ENCODE results near the gene TTC7B.

DNA sequence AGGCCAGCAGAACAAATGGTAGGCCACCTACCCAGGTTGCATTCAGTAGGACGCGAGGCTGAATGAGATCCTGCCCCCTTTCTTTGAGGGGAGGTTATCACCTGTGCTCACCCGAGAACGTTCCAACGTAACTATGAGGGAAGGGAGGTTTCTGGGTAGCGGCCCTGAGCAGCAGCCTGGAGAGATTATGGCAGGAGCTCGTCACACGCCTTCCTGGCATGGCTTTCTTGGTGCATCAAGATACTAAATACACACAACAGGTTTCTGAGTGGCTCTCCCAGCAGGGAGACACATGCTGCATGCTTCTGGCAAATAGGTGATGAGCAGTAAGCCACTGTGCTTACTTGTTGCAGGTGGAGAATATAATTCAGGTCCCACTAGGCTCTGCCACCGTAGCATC, 271.7 kb downstream of the TTC7B start:
- TF ChIP-seq POLR2AphosphoS5 (IDR thresholded peaks at IDR 0.05; ENCODE audit: low read depth), result no peak
- TF ChIP-seq, protein P1, sequence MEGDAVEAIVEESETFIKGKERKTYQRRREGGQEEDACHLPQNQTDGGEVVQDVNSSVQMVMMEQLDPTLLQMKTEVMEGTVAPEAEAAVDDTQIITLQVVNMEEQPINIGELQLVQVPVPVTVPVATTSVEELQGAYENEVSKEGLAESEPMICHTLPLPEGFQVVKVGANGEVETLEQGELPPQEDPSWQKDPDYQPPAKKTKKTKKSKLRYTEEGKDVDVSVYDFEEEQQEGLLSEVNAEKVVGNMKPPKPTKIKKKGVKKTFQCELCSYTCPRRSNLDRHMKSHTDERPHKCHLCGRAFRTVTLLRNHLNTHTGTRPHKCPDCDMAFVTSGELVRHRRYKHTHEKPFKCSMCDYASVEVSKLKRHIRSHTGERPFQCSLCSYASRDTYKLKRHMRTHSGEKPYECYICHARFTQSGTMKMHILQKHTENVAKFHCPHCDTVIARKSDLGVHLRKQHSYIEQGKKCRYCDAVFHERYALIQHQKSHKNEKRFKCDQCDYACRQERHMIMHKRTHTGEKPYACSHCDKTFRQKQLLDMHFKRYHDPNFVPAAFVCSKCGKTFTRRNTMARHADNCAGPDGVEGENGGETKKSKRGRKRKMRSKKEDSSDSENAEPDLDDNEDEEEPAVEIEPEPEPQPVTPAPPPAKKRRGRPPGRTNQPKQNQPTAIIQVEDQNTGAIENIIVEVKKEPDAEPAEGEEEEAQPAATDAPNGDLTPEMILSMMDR (IDR thresholded peaks at IDR 0.05; ENCODE audit: insufficient read depth, low read length), result no peak

Data from HL-60 (cell line).